ENCODE results near the gene MAGI1.
"Not testable (repeated sequence)": the region's sequence is repeated elsewhere in the genome, so short reads cannot be mapped to it uniquely, and the experiment has no call there.

MAGI1 gene

GRCh38 chr3:65548848-65549625 lies 489.7 kb downstream of the MAGI1 start (continued):
- TF ChIP-seq, protein P1, sequence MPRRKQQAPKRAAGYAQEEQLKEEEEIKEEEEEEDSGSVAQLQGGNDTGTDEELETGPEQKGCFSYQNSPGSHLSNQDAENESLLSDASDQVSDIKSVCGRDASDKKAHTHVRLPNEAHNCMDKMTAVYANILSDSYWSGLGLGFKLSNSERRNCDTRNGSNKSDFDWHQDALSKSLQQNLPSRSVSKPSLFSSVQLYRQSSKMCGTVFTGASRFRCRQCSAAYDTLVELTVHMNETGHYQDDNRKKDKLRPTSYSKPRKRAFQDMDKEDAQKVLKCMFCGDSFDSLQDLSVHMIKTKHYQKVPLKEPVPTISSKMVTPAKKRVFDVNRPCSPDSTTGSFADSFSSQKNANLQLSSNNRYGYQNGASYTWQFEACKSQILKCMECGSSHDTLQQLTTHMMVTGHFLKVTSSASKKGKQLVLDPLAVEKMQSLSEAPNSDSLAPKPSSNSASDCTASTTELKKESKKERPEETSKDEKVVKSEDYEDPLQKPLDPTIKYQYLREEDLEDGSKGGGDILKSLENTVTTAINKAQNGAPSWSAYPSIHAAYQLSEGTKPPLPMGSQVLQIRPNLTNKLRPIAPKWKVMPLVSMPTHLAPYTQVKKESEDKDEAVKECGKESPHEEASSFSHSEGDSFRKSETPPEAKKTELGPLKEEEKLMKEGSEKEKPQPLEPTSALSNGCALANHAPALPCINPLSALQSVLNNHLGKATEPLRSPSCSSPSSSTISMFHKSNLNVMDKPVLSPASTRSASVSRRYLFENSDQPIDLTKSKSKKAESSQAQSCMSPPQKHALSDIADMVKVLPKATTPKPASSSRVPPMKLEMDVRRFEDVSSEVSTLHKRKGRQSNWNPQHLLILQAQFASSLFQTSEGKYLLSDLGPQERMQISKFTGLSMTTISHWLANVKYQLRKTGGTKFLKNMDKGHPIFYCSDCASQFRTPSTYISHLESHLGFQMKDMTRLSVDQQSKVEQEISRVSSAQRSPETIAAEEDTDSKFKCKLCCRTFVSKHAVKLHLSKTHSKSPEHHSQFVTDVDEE (CRISPR knock-in tag; IDR thresholded peaks at IDR 0.05) = no peak
- TF ChIP-seq PATZ1 (CRISPR knock-in tag; IDR thresholded peaks at IDR 0.05; ENCODE audit: borderline replicate concordance) = no peak
- TF ChIP-seq ESRRG (CRISPR knock-in tag; IDR thresholded peaks at IDR 0.05) = no peak
- TF ChIP-seq CREB5 (CRISPR knock-in tag; IDR thresholded peaks at IDR 0.05; ENCODE audit: low read depth) = no peak
- TF ChIP-seq BACH2 (CRISPR knock-in tag; IDR thresholded peaks at IDR 0.05; ENCODE audit: borderline replicate concordance) = no peak
- no peak for TF ChIP-seq OSR1 (CRISPR knock-in tag; IDR thresholded peaks at IDR 0.05)
- no peak for TF ChIP-seq RARB (CRISPR knock-in tag; IDR thresholded peaks at IDR 0.05)

DNA sequence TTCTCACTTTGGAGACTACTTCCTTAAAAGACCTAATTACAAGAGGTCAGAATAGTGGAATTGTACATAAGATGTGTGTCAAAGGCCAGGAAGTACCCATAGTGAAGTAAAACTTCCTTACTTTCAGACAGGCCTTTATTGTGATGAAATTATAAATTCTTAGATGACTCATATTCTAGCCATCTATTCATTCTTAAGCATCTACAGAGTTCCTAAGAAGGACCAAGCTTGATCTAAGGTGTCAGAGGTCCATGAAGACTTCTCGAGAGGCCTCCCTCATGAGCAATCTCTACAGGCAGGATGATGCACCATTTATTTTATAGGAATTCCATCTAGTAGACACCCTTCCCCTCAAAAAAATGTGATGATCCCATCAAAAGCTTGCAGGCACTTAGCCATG lies 493.3 kb downstream of the MAGI1 start:
- ATAC-seq = no peak; the same call in 2 of the 3 replicates

DNA sequence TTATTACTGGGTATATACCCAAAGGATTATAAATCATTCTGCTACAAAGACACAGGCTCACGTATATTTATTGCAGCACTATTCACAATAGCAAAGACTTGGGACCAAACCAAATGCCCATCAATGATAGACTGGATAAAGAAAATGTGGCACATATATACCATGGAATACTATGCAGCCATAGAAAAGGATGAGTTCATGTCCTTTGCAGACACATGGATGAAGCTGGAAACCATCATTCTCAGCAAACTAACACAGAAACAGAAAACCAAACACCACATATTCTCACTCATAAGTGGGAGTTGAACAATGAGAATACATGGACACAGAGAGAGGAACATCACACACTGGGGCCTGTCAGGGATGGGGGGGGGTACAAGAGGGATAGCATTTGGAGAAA lies 495.3 kb downstream of the MAGI1 start:
- ATAC-seq = not testable (repeated sequence)

More for the DNA sequence above, 493.3 kb downstream of the MAGI1 start:
- no peak for TF ChIP-seq RARB (CRISPR knock-in tag; IDR thresholded peaks at IDR 0.05)
- TF ChIP-seq POU6F1 (CRISPR knock-in tag; IDR thresholded peaks at IDR 0.05; ENCODE audit: borderline replicate concordance, low read depth) = no peak
- no peak for TF ChIP-seq ZNF70 (CRISPR knock-in tag; IDR thresholded peaks at IDR 0.05)
- no peak for TF ChIP-seq ARNTL (CRISPR knock-in tag; IDR thresholded peaks at IDR 0.05; ENCODE audit: borderline replicate concordance, low read depth)
- no peak for TF ChIP-seq TOX (CRISPR knock-in tag; IDR thresholded peaks at IDR 0.05; ENCODE audit: borderline replicate concordance)
- TF ChIP-seq ZNF565 (CRISPR knock-in tag; conservative IDR thresholded peaks at IDR 0.05; ENCODE audit: low read depth) = no peak
- TF ChIP-seq TCF4 (CRISPR knock-in tag; IDR thresholded peaks at IDR 0.05; ENCODE audit: borderline replicate concordance) = no peak
- no peak for TF ChIP-seq ZC3H10 (CRISPR knock-in tag; IDR thresholded peaks at IDR 0.05)
- TF ChIP-seq PATZ1 (CRISPR knock-in tag; IDR thresholded peaks at IDR 0.05; ENCODE audit: borderline replicate concordance) = no peak
- no peak for TF ChIP-seq ESRRG (CRISPR knock-in tag; IDR thresholded peaks at IDR 0.05)
- TF ChIP-seq, protein P2, sequence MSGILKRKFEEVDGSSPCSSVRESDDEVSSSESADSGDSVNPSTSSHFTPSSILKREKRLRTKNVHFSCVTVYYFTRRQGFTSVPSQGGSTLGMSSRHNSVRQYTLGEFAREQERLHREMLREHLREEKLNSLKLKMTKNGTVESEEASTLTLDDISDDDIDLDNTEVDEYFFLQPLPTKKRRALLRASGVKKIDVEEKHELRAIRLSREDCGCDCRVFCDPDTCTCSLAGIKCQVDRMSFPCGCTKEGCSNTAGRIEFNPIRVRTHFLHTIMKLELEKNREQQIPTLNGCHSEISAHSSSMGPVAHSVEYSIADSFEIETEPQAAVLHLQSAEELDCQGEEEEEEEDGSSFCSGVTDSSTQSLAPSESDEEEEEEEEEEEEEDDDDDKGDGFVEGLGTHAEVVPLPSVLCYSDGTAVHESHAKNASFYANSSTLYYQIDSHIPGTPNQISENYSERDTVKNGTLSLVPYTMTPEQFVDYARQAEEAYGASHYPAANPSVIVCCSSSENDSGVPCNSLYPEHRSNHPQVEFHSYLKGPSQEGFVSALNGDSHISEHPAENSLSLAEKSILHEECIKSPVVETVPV (CRISPR knock-in tag; IDR thresholded peaks at IDR 0.05) = no peak
- TF ChIP-seq ISL1 (CRISPR knock-in tag; IDR thresholded peaks at IDR 0.05) = no peak
- TF ChIP-seq ZFP3 (CRISPR knock-in tag; IDR thresholded peaks at IDR 0.05) = no peak
- no peak for TF ChIP-seq CREB5 (CRISPR knock-in tag; IDR thresholded peaks at IDR 0.05; ENCODE audit: low read depth)
- no peak for TF ChIP-seq CSDC2 (CRISPR knock-in tag; IDR thresholded peaks at IDR 0.05)
- no peak for TF ChIP-seq ZFP30 (CRISPR knock-in tag; IDR thresholded peaks at IDR 0.05)
- TF ChIP-seq ZNF8 (CRISPR knock-in tag; IDR thresholded peaks at IDR 0.05) = no peak
- no peak for TF ChIP-seq PPARA (CRISPR knock-in tag; IDR thresholded peaks at IDR 0.05; ENCODE audit: borderline replicate concordance)
- TF ChIP-seq SNAI2 (CRISPR knock-in tag; IDR thresholded peaks at IDR 0.05) = no peak
